ENCODE measurements around the gene MLLT3. TPM values are rescaled to one million over a fixed set of nuclear protein-coding genes. Genes with fewer than 3 reads are reported as not detected.

The MLLT3 gene
- total RNA-seq, 1 experiment from 2014 or later: 37.6 TPM

GRCh38 chr9:20505574-20505973 is 116.7 kb downstream of the MLLT3 start:
- in situ Hi-C loops (cut with HindIII; ENCODE audit: low pct_unique_long_range_greater_than_20kb, low sequenced_read_pairs): no loop called here
- no peak for DNase-seq (ENCODE audit: low read depth)

- in situ Hi-C loops (cut with HindIII; ENCODE audit: low pct_unique_long_range_greater_than_20kb, low sequenced_read_pairs): no loop called here
- DNase-seq (ENCODE audit: low read depth): no peak
These were observed 117.4 kb downstream of the MLLT3 start for GRCh38 chr9:20504930-20505329.

DNA sequence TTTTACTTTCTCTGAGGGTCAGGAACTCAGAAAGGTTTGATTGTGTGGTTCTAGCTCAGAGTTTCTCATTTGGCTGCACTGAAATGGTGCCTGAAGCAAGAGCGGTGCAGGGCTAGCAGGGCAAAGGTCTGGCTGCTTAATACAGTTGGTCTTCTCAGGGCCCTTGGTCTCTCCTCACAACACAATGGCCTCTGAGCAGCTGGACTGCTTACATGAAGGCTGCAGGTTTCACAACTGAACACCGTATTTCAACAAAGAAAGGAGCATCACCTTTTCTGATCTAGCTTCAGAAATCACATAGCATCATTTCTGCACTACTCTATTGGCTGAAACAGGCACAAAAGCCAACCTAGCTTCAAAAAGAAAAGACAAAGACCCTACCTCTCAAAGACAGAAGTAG is 122.2 kb downstream of the MLLT3 start:
- DNase-seq (ENCODE audit: low read depth): no peak
- in situ Hi-C loops (cut with HindIII; ENCODE audit: low pct_unique_long_range_greater_than_20kb, low sequenced_read_pairs): no loop called here

DNA sequence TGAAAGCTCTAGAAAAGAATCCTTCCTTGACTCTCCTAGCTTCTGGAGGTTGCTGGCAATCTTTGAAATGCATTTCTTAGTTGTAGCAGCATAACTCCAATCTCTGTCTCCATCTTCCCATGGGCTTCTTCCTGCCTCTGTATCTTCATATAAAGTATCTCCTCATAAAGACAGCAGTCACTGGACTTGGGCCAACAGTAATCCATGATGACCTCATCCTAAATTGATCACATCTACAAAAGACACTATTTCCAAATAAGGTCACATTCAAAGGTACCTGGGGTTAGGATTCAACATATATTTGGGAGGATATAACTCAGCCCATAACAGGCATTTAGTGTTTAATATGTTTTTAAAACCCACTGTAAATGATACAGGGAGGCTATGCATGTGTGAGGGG is 123.3 kb downstream of the MLLT3 start:
- no peak for DNase-seq (ENCODE audit: low read depth)

DNA sequence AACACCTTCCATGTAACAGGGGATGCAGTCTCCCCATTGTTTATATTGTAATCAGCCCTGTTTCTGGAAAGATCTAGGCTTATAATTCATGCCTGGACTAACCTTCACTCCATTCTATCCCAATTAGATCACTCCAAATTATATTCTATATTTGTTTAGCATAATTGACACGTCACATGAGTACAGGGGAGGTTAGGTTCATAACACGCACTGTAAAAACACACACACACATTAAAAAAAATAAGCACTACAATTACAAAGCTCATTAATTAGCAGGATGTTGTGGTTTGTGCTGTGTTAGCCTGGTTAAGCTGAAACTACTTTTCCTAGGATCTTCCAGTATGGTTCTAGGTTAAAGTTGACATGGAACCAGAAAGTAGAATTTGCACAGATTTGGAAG is 126.0 kb downstream of the MLLT3 start:
- in situ Hi-C loops (cut with HindIII; ENCODE audit: low pct_unique_long_range_greater_than_20kb, low sequenced_read_pairs): no loop called here

More for the DNA sequence above, 123.3 kb downstream of the MLLT3 start:
- in situ Hi-C loops (cut with HindIII; ENCODE audit: low pct_unique_long_range_greater_than_20kb, low sequenced_read_pairs): no loop called here

GRCh38 chr9:20495098-20495497 is 127.2 kb downstream of the MLLT3 start:
- in situ Hi-C loops (cut with HindIII; ENCODE audit: low pct_unique_long_range_greater_than_20kb, low sequenced_read_pairs): no loop called here

More for the DNA sequence above, 126.0 kb downstream of the MLLT3 start:
- DNase-seq (ENCODE audit: low read depth): no peak

GRCh38 chr9:20494035-20494434 is 128.3 kb downstream of the MLLT3 start:
- in situ Hi-C loops (cut with HindIII; ENCODE audit: low pct_unique_long_range_greater_than_20kb, low sequenced_read_pairs): no loop called here
- no peak for DNase-seq (ENCODE audit: low read depth)

More at GRCh38 chr9:20495098-20495497, 127.2 kb downstream of the MLLT3 start:
- no peak for DNase-seq (ENCODE audit: low read depth)

GRCh38 chr9:20492772-20493171 is 129.5 kb downstream of the MLLT3 start:
- in situ Hi-C loops (cut with HindIII; ENCODE audit: low pct_unique_long_range_greater_than_20kb, low sequenced_read_pairs): no loop called here
- no peak for DNase-seq (ENCODE audit: low read depth)

- no peak for DNase-seq (ENCODE audit: low read depth)
- in situ Hi-C loops (cut with HindIII; ENCODE audit: low pct_unique_long_range_greater_than_20kb, low sequenced_read_pairs): no loop called here
These were observed 130.7 kb downstream of the MLLT3 start for GRCh38 chr9:20491612-20492011.

GRCh38 chr9:20490246-20490834 is 132.0 kb downstream of the MLLT3 start:
- in situ Hi-C loops (cut with HindIII; ENCODE audit: low pct_unique_long_range_greater_than_20kb, low sequenced_read_pairs): no loop called here
- DNase-seq (ENCODE audit: low read depth): no peak

DNA sequence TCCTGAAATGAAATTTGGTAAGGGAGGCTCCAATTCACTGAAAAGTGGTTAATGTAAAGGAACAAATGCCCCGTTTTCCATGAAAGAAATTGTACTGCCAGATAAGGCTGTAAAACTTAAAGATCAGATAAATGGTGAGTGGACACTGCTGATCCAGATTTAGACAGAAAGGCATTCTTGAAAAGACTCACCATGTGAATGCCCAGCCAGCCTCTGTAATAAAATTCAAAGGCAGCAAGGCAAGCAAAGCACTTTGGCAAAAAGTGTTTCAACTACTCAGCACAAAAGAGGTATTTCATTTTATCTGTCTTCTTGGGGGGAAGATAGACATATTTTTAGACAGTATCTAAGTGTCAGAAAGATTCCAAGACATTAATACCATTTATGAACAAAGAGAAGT is 133.6 kb downstream of the MLLT3 start:
- in situ Hi-C loops (cut with HindIII; ENCODE audit: low pct_unique_long_range_greater_than_20kb, low sequenced_read_pairs): no loop called here
- no peak for DNase-seq (ENCODE audit: low read depth)

DNA sequence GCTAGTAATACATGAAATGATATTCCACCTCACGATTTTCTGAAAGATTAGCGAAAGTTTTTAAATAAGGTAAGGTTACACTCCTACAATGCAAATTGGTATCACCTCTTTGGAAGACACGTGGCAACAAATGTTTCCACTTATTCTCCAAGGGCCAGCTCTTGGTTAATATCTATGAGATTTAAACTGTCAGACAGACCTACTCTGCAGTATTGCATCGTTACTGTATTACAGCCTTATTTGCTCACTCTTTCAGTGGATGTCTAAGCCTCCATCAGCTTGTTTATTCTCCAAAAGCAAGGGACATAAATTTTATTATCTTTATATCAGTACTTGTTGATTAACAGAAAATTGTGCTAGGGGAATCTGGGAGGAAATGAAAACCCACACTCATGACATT is 135.7 kb downstream of the MLLT3 start:
- in situ Hi-C loops (cut with HindIII; ENCODE audit: low pct_unique_long_range_greater_than_20kb, low sequenced_read_pairs): no loop called here
- DNase-seq (ENCODE audit: low read depth): no peak

GRCh38 chr9:20481437-20481836 is 140.9 kb downstream of the MLLT3 start:
- no peak for DNase-seq (ENCODE audit: low read depth)
- in situ Hi-C loops (cut with HindIII; ENCODE audit: low pct_unique_long_range_greater_than_20kb, low sequenced_read_pairs): no loop called here

GRCh38 chr9:20480249-20480648 is 142.1 kb downstream of the MLLT3 start:
- in situ Hi-C loops (cut with HindIII; ENCODE audit: low pct_unique_long_range_greater_than_20kb, low sequenced_read_pairs): no loop called here
- DNase-seq (ENCODE audit: low read depth): no peak

- in situ Hi-C loops (cut with HindIII; ENCODE audit: low pct_unique_long_range_greater_than_20kb, low sequenced_read_pairs): no loop called here
- no peak for DNase-seq (ENCODE audit: low read depth)
These were observed 142.7 kb downstream of the MLLT3 start for GRCh38 chr9:20479419-20480155.

DNA sequence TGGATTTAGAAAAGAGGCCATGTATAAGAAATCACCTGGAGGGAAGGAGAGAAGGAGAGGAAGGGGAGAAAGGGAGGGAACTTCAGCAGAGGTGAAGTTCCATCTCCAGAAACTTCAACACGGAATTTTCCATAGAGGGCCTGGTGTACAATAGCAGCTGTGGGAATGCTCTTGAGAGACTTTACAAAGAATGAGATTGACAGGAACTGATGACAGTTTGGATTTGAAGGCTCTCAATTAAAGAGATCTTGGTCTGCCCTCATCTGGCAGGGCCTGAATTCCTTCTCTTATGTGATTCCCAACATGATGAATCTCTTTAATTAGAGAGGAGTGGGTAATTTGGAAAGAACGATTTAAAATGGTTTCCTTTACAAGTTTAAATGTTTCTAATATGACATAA is 143.5 kb downstream of the MLLT3 start:
- in situ Hi-C loops (cut with HindIII; ENCODE audit: low pct_unique_long_range_greater_than_20kb, low sequenced_read_pairs): no loop called here
- DNase-seq (ENCODE audit: low read depth): no peak

DNA sequence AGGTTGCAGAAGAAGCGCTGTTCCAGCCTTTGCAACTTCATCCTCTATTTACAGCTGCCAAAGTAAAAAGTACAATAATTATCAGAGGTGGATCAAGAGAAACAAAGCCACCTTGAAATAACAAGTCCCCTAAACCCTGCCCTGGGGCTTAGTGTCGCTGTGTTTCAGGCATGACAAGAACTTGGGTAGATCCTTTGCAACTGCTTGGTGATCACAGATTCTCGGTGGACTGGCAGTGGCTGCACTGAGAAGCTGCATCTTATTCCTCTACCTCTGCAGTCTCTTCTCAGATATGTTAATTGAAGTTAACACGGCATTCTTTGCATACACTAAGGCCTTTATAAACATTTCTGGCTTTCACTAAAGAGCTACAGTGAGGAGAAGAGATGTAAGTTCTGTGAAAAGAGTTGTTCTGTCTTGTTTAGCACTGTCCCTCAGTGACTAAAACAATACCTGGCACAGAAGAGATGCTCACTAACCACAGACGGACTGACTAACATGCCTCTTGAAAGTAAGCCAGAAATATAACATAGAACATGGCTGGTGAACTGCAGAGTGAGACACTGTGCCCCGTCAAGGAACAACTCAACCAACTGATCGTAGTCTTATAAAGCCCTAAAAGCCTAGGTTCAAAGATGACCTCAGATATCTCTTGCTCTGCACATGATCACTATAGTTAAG is 144.2 kb downstream of the MLLT3 start:
- DNase-seq (ENCODE audit: low read depth): no peak
- in situ Hi-C loops (cut with HindIII; ENCODE audit: low pct_unique_long_range_greater_than_20kb, low sequenced_read_pairs): no loop called here

DNA sequence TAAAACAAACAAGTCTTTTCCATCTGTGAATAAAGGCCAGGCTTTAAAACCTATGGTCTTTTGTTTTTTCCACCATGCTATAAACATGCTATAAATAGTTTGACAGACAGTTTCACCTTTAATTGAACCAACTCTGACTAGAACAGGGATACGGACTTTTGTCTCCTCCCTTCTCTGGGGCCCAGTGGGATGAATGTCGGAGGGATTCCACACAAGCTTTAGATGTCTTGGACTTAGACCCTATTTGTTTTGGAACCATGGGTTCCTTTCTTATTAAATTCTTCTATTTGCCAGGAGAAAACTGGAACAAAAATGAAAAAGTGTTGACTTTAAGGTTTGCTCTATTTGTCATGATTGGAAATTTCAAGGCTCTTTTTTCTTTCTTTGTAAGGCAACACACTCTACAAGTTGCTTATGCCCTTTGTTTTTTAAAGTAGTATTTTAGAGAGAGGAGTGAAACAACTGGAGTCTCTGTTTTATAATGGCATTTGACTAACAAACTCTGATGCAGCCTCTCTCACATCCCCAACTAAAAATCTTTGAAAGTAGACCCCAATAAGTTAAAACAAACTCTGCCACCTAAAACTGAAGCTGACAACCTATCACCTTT is 145.3 kb downstream of the MLLT3 start:
- no peak for DNase-seq (ENCODE audit: low read depth)
- in situ Hi-C loops (cut with HindIII; ENCODE audit: low pct_unique_long_range_greater_than_20kb, low sequenced_read_pairs): no loop called here

DNA sequence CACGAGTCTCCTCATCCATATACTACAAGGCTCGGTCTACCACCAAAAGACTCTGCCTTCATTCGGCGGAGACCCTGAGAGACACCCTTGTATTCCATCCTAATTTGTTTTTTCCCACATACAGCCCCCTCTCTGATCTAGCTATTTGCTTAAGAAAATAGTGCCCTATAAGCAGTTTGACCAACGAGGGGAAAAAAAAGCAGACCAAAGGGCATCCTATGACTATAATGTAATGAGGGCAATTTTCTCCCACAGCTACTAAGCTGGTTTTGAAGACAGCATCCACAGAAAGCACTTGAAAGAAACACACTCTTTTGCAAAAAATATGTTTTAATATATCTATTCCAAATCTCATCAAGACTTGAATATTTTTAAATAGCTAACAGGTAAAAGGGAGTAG is 147.8 kb downstream of the MLLT3 start:
- in situ Hi-C loops (cut with HindIII; ENCODE audit: low pct_unique_long_range_greater_than_20kb, low sequenced_read_pairs): no loop called here
- no peak for DNase-seq (ENCODE audit: low read depth)
